GM12891 (cell line): ENCODE data around the gene LY6G5C.
A peak's percentile ranks its signal among the peaks of the same experiment; 100 is the strongest.

Experiments used
- DNase-seq: peaks from one replicate; pipeline ENCODE4 v3.0.0; 2011; ENCODE audit warnings: low spot score; ENCODE audit not compliant: insufficient read length
- FAIRE-seq: peaks from 2 replicates; lab custom pipeline; 2011; peaks lifted over from hg19 to GRCh38; lab: Jason Lieb, UNC
- PAX5 ChIP-seq: IDR thresholded peaks from 2 replicates; pipeline ENCODE4 v1.6.1; 2011; ENCODE audit warnings: low read length, moderate library complexity, mild to moderate bottlenecking; ENCODE audit not compliant: insufficient read depth, severe bottlenecking
- POLR2A ChIP-seq: IDR thresholded peaks from 2 replicates; pipeline ENCODE4 v1.6.1; 2011; ENCODE audit warnings: low read depth, low read length, control low read depth
- POLR2AphosphoS5 ChIP-seq: IDR thresholded peaks from 2 replicates; pipeline ENCODE4 v1.6.1; 2011; ENCODE audit warnings: low read depth, low read length, control low read depth
- POU2F2 ChIP-seq: IDR thresholded peaks from 2 replicates; pipeline ENCODE4 v1.6.1; 2011; ENCODE audit warnings: low read depth, mild to moderate bottlenecking, control low read depth, low read length, moderate library complexity
- SPI1 ChIP-seq: IDR thresholded peaks from 2 replicates; pipeline ENCODE4 v1.6.1; 2011; ENCODE audit warnings: low read depth, low read length, control low read depth
- TAF1 ChIP-seq: IDR thresholded peaks from 2 replicates; pipeline ENCODE4 v1.6.1; 2011; ENCODE audit warnings: low read depth, low read length, control low read depth

LY6G5C gene

DNA sequence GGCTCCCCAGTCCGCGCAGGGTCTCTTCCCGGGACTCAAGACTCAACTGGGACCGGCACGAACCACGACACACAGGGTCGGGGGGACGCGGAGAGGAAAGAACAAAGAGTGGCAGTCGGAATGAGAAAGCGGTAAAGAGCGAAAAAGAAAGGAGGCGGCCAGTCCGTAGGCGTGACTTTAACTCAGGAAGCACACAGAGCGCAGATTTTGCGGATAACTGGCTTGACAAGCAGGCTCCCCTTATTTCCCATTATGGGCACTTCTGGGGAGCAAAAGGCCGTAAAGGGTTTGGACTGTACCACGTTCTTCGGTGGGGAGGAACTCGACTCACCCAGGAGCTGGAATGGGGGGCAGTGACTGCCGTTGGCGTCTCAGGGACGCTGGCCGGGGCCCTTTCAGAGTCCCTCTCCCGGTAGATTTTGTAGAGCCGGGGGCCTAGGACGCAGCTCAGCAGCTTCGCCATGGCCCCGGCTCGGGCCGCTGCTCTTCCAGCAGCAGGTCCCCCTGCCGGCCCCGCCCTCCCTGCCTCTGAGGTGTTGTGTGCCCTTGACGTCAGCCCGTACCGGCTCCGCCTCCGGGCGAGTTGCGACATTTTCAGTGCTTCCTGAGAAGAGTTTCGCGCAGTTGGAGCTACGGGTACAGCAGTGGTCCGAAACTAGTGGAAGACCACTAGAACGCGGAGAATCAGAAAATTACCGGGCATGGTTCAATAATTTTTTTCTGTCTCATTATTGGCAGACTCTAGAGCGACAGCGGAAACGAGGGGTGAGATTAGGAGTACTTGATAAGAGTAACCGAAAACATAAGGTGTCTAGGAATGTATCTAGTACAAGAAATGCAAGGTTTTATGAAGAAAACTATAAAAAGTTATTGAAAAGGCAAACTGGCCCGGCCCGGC lies 22.2 kb upstream of the LY6G5C start, which contains the start of gene ABHD16A:
TSS of gene ABHD16A (minus strand) at position 506 of the 898 bp plus-strand sequence. CDS start at position 463, 43 bp downstream.
- peak; percentile 96 for DNase-seq
- TF ChIP-seq POLR2AphosphoS5 (peak; percentile 56; the same call in 1 of the 2 replicates), TAF1 (peak; percentile 47), PAX5 (peak; percentile 31), POU2F2 (no peak; the same call in 1 of the 2 replicates), POLR2A (peak; percentile 76), SPI1 (no peak)
- FAIRE-seq: peak; percentile 98

DNA sequence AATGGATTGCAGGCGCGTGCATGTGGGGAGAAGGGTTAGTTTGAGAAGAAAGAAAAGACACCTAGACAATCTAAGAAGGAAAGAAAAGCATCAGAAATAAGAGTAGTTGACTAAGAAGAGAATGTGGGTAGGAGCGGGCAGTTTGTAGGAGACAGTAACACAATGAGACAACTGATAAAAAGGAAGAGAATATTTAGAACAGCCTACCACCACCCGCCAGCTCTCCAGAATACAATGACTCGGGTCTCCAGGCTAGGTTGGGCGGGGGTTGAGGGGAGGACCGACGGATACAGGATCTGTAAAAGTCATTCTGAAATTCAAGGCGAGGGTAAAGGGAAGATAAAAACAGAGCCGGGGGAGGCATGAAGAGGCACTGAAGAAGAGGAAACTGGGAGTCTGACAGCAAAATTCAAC lies 21.5 kb upstream of the LY6G5C start:
- TF ChIP-seq POLR2A (no peak), POLR2AphosphoS5 (no peak), PAX5 (no peak), POU2F2 (no peak), SPI1 (no peak), TAF1 (no peak)
- no peak for DNase-seq
- FAIRE-seq: no peak

DNA sequence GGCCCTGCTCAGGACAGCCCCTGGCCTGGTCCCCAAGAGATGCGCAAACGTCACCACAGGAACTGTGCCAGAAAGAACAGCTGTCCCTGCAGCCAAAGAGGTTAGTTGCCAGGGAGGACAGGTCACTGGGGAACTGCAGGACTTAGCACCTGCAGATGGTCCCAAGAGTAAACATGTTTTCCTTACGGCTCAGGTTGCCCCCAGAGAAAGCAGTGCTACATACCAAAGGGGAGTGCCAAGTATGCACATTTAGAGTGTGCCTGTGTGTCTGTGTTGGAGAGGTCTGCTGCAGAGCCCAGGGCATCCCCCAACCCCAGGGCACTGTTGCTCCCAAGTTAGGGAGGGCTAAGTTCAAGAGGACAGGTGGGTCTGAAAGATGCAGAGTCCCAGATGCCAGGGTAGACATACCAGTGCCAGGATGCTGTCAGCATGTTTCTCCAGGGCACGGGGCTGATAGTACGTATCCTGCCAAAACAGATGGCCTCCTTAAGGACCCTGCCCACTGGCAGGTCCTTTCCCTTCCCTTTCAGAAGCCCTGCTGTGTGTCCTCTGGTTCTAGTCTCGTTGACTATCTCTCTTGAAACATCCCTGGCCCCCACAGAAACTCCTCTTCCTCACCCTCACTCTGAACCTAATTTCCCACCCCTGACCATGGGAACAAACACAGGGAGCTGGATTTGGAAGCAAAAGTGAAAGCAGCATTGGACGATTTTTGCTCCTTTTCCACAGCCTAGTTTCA lies 21.0 kb upstream of the LY6G5C start:
- DNase-seq: no peak
- FAIRE-seq: peak; percentile 28
- no peak for TF ChIP-seq SPI1

DNA sequence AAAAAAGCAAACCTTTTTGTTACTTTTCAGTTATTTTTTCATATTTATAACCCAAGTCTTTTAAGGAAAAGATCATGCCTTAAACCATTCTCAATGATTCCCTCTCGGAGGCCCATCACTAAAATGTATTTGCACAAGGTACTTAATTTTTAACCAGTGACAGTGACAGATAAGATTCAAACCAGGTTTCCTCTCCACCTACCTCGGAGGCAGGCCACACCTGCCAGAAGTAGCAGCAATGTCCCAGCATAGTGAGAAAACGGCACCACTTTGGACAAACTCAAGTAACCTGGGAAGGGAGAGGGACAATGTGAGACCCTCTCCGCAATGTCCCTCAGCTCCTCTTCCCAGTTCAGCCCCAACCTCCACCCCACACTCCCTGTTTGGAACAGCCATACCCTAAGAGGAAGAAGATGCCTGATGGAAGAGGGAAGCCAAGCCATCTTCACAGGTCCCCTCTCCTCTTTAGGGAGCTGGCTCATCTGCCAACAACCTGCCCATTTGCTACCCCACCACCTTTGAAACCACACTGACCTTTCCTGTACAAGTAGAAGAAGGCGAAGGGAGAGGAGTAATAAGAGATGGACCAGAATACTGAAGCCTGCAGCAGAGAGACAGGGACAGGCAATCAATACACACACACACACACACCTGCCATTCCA lies 20.0 kb upstream of the LY6G5C start:
- no peak for TF ChIP-seq POLR2A
- no peak for TF ChIP-seq PAX5
- TF ChIP-seq POLR2AphosphoS5: no peak
- no peak for TF ChIP-seq SPI1
- TF ChIP-seq TAF1: no peak
- TF ChIP-seq POU2F2: no peak
- FAIRE-seq: no peak
- no peak for DNase-seq

DNA sequence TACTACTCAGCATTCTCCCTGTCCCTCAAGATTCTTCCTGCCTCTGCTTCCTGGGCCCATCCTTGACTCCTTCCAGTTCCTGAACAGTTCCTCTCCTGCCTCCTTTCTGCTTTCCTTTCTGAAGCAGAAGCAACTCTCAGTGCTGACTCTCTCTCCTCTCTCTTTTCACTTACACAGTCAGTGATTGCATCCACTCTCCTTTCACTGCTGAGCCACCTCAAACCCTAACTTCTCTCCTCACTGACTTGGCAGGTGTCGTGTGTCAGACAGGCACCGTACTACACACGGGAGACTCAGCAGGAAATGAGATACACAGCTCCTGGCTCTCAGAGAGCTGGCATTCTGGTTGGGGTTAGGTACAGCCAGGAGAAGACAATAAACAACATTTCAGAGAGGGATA lies 16.7 kb upstream of the LY6G5C start:
- no peak for DNase-seq
- no peak for FAIRE-seq
- no peak for TF ChIP-seq SPI1
- no peak for TF ChIP-seq TAF1
- no peak for TF ChIP-seq POLR2A
- no peak for TF ChIP-seq POU2F2
- no peak for TF ChIP-seq POLR2AphosphoS5
- TF ChIP-seq PAX5: no peak

DNA sequence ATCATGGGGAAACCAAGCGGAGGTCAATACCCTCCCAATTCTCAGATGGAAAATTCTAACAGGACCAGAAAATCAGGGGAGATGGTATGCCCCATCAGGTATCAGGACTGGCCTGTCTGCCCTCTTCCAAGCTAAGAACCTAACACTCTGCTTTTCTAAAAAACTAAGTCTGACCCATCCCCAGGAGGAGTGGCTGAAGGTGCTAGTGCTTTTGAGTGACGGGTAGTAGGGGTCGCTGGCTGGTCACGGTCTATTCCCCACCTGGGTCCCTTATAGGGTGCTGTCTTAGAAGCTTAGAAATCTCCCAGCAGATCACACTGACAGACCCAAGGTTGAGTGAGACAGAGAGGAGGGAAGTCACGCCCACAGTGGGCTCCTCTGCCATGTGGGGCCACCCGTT lies 12.7 kb upstream of the LY6G5C start:
- DNase-seq (no peak), FAIRE-seq (no peak)
- TF ChIP-seq PAX5 (no peak), POLR2A (no peak), POLR2AphosphoS5 (no peak), SPI1 (no peak), POU2F2 (no peak), TAF1 (no peak)

DNA sequence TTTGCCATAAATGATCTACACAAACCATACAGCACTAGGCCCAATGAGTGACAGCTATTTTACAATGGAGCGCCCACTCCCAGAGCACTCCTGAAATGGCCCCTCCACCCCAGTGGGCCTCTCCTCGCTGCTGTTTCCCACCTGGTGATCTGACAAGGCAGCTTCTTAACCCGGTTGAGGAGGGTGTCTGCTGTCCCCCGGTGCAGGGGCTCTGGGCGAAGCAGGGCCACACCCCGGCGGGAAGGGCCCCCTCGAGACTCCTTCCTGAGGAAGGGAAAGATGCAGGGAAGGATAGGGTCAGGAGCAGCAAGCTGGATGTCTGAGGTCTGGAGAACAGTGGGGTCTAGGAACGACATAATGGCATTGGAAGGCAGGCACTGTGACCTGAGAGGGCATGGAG lies 12.0 kb upstream of the LY6G5C start:
- TF ChIP-seq SPI1 (no peak), POLR2A (no peak), POU2F2 (no peak), POLR2AphosphoS5 (no peak), TAF1 (no peak), PAX5 (no peak)
- no peak for DNase-seq
- no peak for FAIRE-seq

DNA sequence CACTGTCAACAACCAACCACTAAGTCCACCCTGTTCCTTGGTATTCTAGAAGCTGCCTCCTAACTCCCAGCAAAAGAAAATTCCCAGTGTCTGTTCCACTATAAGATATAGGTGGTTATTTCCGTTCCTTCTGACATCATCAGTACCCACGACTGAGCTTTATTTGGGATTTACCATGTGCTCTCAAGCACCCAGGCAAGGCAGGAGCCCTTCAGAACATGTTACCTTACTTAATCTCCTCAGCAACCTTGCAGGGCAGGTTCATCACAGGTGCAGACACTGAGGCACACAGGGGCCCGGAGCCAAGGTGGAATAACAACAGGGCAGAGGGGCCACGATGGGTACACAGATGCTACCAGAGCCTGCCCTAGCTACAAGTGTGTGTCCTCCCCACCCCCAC lies 11.5 kb upstream of the LY6G5C start:
- no peak for DNase-seq
- FAIRE-seq: no peak
- TF ChIP-seq POU2F2 (no peak), POLR2AphosphoS5 (no peak), SPI1 (no peak), POLR2A (no peak), TAF1 (no peak), PAX5 (no peak)

DNA sequence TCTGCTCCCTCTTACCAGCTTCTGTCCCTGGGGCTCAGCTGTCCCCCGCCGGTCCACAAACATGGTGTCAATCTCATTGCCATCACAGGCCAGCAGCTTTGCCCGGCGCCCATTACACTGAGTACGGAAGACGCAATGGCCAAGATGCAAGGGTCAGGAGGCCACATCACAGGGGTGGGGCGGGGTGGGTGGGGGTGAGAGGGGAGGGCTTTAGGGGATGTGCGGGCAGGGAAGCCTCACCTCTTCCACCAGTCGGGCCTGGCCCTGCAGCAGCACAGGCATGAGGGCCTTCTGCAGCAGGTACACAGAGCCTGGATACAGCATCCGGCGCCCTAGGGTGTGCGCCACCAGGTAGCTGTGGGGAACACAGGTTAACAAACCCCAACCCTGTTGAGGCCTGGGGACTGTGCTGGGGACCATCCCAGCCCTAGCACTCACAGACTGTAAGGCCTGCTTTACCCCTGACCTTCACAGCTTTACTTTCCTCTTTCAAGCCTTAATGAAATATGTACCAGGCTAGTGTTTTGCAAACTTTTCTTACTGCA lies 10.8 kb upstream of the LY6G5C start:
- TF ChIP-seq SPI1: no peak
- no peak for TF ChIP-seq PAX5
- TF ChIP-seq POLR2A: no peak
- TF ChIP-seq POU2F2: no peak
- no peak for TF ChIP-seq POLR2AphosphoS5
- DNase-seq (no peak), FAIRE-seq (no peak)
